ENCODE results near the gene TPX2. TPM values are rescaled to one million over a fixed set of nuclear protein-coding genes. Genes with fewer than 3 reads are reported as not detected.

TPX2 gene
- polyA plus RNA-seq, 2 of the 4 experiments (the other 2 are of a cell fraction), result 92.9 TPM

- no peak within 1 kb of the TSS for H3K4me3 ChIP-seq
- H3K27ac ChIP-seq, result no peak within 1 kb of the TSS
- no peak within 1 kb of the TSS for H3K4me2 ChIP-seq
- ATAC-seq (no peak), FAIRE-seq (no peak), DNase-seq (ENCODE audit: low read depth in 1 of 2, low spot score in 1 of 2) (no peak)
- WGBS (ENCODE audit: missing lambda C conversion rate), result 83% methylated on average over 16 of the region's 16 CpGs
- ChIA-PET CTCF (interaction anchor here (0.7 to 5.9 kb wide), 10 partner anchors 12 to 212 kb away, joined by 3 to 133 read pairs (median 7); partner anchors contain the start of gene PDRG1), POLR2A (no interaction called here)
- no peaks in the 10 kb centered on the region for H3K9me3 ChIP-seq
- no peak for TF ChIP-seq RAD21 (conservative IDR thresholded peaks at IDR 0.05 in 1 of 2, IDR thresholded peaks at IDR 0.05 in 1 of 2)
- no peak for TF ChIP-seq EP300 (IDR thresholded peaks at IDR 0.05)
- TF ChIP-seq, protein P1, sequence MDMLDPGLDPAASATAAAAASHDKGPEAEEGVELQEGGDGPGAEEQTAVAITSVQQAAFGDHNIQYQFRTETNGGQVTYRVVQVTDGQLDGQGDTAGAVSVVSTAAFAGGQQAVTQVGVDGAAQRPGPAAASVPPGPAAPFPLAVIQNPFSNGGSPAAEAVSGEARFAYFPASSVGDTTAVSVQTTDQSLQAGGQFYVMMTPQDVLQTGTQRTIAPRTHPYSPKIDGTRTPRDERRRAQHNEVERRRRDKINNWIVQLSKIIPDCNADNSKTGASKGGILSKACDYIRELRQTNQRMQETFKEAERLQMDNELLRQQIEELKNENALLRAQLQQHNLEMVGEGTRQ (IDR thresholded peaks at IDR 0.05), result no peak
- no peak for TF ChIP-seq CBX2 (IDR thresholded peaks at IDR 0.05; ENCODE audit: borderline replicate concordance, low read depth)
- TF ChIP-seq, protein P2, sequence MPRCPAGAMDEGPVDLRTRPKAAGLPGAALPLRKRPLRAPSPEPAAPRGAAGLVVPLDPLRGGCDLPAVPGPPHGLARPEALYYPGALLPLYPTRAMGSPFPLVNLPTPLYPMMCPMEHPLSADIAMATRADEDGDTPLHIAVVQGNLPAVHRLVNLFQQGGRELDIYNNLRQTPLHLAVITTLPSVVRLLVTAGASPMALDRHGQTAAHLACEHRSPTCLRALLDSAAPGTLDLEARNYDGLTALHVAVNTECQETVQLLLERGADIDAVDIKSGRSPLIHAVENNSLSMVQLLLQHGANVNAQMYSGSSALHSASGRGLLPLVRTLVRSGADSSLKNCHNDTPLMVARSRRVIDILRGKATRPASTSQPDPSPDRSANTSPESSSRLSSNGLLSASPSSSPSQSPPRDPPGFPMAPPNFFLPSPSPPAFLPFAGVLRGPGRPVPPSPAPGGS (IDR thresholded peaks at IDR 0.05), result no peak
- no peak for TF ChIP-seq JUNB (IDR thresholded peaks at IDR 0.05)
- TF ChIP-seq KDM1A (IDR thresholded peaks at IDR 0.05; ENCODE audit: low read depth), result no peak
- no peak for TF ChIP-seq EHF (CRISPR knock-in tag; IDR thresholded peaks at IDR 0.05)
- no peak for TF ChIP-seq HEYL (CRISPR knock-in tag; IDR thresholded peaks at IDR 0.05)
- no peak for TF ChIP-seq HOXB13 (CRISPR knock-in tag; IDR thresholded peaks at IDR 0.05; ENCODE audit: low read depth)
- TF ChIP-seq ZFP36 (IDR thresholded peaks at IDR 0.05; ENCODE audit: borderline replicate concordance, partially characterized antibody), result no peak
- no peak for TF ChIP-seq MAFK (IDR thresholded peaks at IDR 0.05; ENCODE audit: partially characterized antibody)
- TF ChIP-seq, protein P3, sequence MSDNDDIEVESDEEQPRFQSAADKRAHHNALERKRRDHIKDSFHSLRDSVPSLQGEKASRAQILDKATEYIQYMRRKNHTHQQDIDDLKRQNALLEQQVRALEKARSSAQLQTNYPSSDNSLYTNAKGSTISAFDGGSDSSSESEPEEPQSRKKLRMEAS (IDR thresholded peaks at IDR 0.05), result no peak
- TF ChIP-seq NFE2L2 (conservative IDR thresholded peaks at IDR 0.05; ENCODE audit: low read length), result no peak
- no peak for TF ChIP-seq POLR2AphosphoS2 (conservative IDR thresholded peaks at IDR 0.05; ENCODE audit: low read length)
- TF ChIP-seq BHLHE40 (IDR thresholded peaks at IDR 0.05; ENCODE audit: low read depth, low read length), result no peak
- TF ChIP-seq CEBPB (IDR thresholded peaks at IDR 0.05), result no peak
- H3K4me1 ChIP-seq, result peaks cover 19% of the 10 kb centered on the region; the same call in 2 of the 3 replicates
Observed at GRCh38 chr20:31819083-31819784, 80.1 kb downstream of the TPX2 start, which contains the start of gene MYLK2. TSS of gene MYLK2 (plus strand) at chr20:31819356. CDS start at chr20:31819581, 225 bp downstream.

DNA sequence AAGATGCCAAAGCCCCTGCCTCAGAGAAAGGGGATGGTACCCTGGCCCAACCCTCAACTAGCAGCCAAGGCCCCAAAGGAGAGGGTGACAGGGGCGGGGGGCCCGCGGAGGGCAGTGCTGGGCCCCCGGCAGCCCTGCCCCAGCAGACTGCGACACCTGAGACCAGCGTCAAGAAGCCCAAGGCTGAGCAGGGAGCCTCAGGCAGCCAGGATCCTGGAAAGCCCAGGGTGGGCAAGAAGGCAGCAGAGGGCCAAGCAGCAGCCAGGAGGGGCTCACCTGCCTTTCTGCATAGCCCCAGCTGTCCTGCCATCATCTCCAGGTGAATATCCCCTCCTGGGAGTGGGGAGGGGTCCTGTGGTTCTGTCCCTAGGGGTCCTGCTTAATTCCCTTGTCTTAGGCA lies 81.1 kb downstream of the TPX2 start:
- peaks cover 23% of the 10 kb centered on the region; the same call in 2 of the 3 replicates for H3K4me1 ChIP-seq
- no peaks in the 10 kb centered on the region for H3K9me3 ChIP-seq
- TF ChIP-seq, protein P4, sequence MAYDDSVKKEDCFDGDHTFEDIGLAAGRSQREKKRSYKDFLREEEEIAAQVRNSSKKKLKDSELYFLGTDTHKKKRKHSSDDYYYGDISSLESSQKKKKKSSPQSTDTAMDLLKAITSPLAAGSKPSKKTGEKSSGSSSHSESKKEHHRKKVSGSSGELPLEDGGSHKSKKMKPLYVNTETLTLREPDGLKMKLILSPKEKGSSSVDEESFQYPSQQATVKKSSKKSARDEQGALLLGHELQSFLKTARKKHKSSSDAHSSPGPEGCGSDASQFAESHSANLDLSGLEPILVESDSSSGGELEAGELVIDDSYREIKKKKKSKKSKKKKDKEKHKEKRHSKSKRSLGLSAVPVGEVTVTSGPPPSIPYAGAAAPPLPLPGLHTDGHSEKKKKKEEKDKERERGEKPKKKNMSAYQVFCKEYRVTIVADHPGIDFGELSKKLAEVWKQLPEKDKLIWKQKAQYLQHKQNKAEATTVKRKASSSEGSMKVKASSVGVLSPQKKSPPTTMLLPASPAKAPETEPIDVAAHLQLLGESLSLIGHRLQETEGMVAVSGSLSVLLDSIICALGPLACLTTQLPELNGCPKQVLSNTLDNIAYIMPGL (CRISPR knock-in tag; IDR thresholded peaks at IDR 0.05; ENCODE audit: borderline replicate concordance), result no peak
- TF ChIP-seq, protein P3 (IDR thresholded peaks at IDR 0.05), result no peak
- TF ChIP-seq RNF2 (IDR thresholded peaks at IDR 0.05; ENCODE audit: borderline replicate concordance, low read depth) (no peak), HOXB13 (CRISPR knock-in tag; IDR thresholded peaks at IDR 0.05; ENCODE audit: low read depth) (no peak), RFX5 (IDR thresholded peaks at IDR 0.05) (no peak), REST (IDR thresholded peaks at IDR 0.05) (no peak), E2F6 (IDR thresholded peaks at IDR 0.05; ENCODE audit: borderline replicate concordance, low read depth) (no peak), HDAC2 (IDR thresholded peaks at IDR 0.05) (no peak), POLR2AphosphoS2 (conservative IDR thresholded peaks at IDR 0.05; ENCODE audit: low read length) (no peak), HOXB5 (CRISPR knock-in tag; IDR thresholded peaks at IDR 0.05) (no peak), POLR2A (IDR thresholded peaks at IDR 0.05; ENCODE audit: low read length) (no peak), NR3C1 (IDR thresholded peaks at IDR 0.05) (no peak), HEYL (CRISPR knock-in tag; IDR thresholded peaks at IDR 0.05) (no peak)
- TF ChIP-seq, protein P5, sequence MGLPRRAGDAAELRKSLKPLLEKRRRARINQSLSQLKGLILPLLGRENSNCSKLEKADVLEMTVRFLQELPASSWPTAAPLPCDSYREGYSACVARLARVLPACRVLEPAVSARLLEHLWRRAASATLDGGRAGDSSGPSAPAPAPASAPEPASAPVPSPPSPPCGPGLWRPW (IDR thresholded peaks at IDR 0.05), result no peak
- no peak overlapping the region for H3K27ac ChIP-seq
- no peak for FAIRE-seq
- ChIA-PET POLR2A (no interaction called here), CTCF (interaction anchor here (1.1 to 5.9 kb wide), 7 partner anchors 15 to 211 kb away, joined by 3 to 133 read pairs (median 9); partner anchors contain the start of gene PDRG1)
- ATAC-seq, result no peak
- 80% methylated on average over 1 of the region's 6 CpGs for WGBS (ENCODE audit: missing lambda C conversion rate)
- H3K4me3 ChIP-seq, result no peak overlapping the region
- H3K4me2 ChIP-seq, result no peak overlapping the region
- DNase-seq (ENCODE audit: low read depth in 1 of 2, low spot score in 1 of 2), result no peak
